K562 (cell line): Measurements from ENCODE around the gene CCNC. TPM values are rescaled to one million over a fixed set of nuclear protein-coding genes. Genes with fewer than 3 reads are reported as not detected.

Experiments
- FOSL1 ChIP-seq: fragments of 200-800 bp; sonication (Bioruptor generic); conservative IDR thresholded peaks from 2 replicates; pipeline ENCODE4 v1.6.1; 2016; ENCODE audit warnings: missing genetic modification characterization, missing compliant biosample characterization
- FOXJ3 ChIP-seq: sonication (generic); formaldehyde crosslinking; IDR thresholded peaks from 2 replicates; pipeline ENCODE4 v1.4.0; 2020; ENCODE audit warnings: mild to moderate bottlenecking, missing genetic modification reagents
- HDAC2 ChIP-seq: fragments of 450-650 bp; IDR thresholded peaks from 2 replicates; pipeline ENCODE4 v1.6.1; 2016; ENCODE audit warnings: mild to moderate bottlenecking
- NFRKB ChIP-seq: fragments of 450-650 bp; IDR thresholded peaks from 2 replicates; pipeline ENCODE4 v1.6.1; 2016; ENCODE audit warnings: low read depth
- RFX5 ChIP-seq: IDR thresholded peaks from 2 replicates; pipeline ENCODE4 v1.6.1; 2011; ENCODE audit warnings: low read depth, mild to moderate bottlenecking, improper control_type of control experiment, low read length
- ZNF274 ChIP-seq: IDR thresholded peaks from 2 replicates; pipeline ENCODE4 v1.6.1; 2011; ENCODE audit warnings: low read depth, mild to moderate bottlenecking, low read length, moderate library complexity, borderline replicate concordance
- polyA plus RNA-seq, 8 experiments: library from polyadenylated mRNA; depleted of rRNA in 4 of 8; stranded (reverse) in 5 of 8; unstranded in 3 of 8; fragments of >200 nt; fragmentation: Nextera tagmentation in 2 of 8; fragmentation: Illumina TruSeq in 1 of 8; extraction: Ambion mirVana in 2 of 8; extraction: Trizol in 1 of 8; gene quantifications; 2 replicates each; pipeline versions ENCODE4 v1.2.1 to v1.2.3, GENCODE V29; 2011 to 2014; ENCODE audit warnings: inconsistent platforms in 1 of 8, missing spikeins in 1 of 8
- total RNA-seq, 7 experiments: library from RNA; depleted of rRNA in 6 of 7; stranded (reverse); fragments of >200 nt in 6 of 7; fragmentation: Illumina TruSeq in 2 of 7; extraction: Trizol in 2 of 7; gene quantifications; 2 replicates each; pipeline versions ENCODE4 v1.2.1 to v1.2.3, GENCODE V29; 2011 to 2021; ENCODE audit warnings: low replicate concordance in 1 of 7
- TF ChIP-seq, protein P1 (sequence below): sonication (generic); formaldehyde crosslinking; IDR thresholded peaks from 2 replicates; pipeline ENCODE4 v1.8.1; 2023; ENCODE audit warnings: mild to moderate bottlenecking, missing genetic modification reagents
- TF ChIP-seq, protein P2 (sequence below): fragments of 250-450 bp; sonication (Bioruptor Pico); IDR thresholded peaks from 2 replicates; pipeline ENCODE4 v1.4.0; 2020; ENCODE audit warnings: mild to moderate bottlenecking, moderate library complexity

CCNC gene
- total and polyA plus RNA-seq, 9 of the 15 experiments (the other 6 are each of a cell fraction or from before 2014, with no cell fraction given), result 68.7 to 177 (median 99.6) TPM

DNA sequence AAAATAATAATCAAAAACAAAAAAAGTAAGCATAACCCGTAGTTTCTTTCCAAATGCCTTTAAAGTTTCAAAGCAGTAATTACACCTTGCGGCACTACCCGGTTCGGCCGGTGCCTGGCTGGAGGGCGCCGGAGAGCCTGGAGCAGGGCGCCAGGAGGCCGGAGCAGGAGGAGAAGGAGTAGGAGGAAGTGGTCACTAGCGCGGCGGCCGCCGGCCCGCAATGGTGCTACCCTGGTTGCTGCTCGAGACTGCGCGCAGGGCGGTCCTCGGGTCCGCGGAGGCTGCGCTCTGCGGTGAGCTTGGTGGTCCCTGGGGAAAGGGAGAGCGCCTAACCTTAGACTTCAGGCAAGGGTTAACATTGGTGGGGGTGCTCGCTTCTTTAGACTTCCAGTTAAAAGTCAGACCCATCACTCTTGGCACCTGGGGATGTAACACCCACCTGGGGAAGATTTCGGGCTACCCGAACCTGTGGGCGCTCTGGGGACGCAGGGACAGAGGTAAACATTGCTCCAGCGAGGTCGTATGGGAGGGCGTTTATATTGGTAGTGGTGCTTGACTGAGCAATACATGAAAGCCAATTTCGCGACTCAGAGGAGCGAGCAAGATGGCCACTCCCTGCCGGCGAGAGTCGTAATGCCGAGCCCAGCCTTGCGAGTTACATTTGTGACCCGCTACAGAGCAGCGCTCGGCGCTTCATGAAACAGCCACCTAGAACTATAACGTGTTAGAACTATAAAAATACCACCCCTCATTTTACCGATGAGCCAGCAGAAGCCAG lies 47.4 kb downstream of the CCNC start (continued):
- TF ChIP-seq, protein P1, sequence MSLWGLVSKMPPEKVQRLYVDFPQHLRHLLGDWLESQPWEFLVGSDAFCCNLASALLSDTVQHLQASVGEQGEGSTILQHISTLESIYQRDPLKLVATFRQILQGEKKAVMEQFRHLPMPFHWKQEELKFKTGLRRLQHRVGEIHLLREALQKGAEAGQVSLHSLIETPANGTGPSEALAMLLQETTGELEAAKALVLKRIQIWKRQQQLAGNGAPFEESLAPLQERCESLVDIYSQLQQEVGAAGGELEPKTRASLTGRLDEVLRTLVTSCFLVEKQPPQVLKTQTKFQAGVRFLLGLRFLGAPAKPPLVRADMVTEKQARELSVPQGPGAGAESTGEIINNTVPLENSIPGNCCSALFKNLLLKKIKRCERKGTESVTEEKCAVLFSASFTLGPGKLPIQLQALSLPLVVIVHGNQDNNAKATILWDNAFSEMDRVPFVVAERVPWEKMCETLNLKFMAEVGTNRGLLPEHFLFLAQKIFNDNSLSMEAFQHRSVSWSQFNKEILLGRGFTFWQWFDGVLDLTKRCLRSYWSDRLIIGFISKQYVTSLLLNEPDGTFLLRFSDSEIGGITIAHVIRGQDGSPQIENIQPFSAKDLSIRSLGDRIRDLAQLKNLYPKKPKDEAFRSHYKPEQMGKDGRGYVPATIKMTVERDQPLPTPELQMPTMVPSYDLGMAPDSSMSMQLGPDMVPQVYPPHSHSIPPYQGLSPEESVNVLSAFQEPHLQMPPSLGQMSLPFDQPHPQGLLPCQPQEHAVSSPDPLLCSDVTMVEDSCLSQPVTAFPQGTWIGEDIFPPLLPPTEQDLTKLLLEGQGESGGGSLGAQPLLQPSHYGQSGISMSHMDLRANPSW, result no peak
- no peak for TF ChIP-seq RFX5
- no peak for TF ChIP-seq FOXJ3 (CRISPR knock-in tag)
- TF ChIP-seq, protein P2, sequence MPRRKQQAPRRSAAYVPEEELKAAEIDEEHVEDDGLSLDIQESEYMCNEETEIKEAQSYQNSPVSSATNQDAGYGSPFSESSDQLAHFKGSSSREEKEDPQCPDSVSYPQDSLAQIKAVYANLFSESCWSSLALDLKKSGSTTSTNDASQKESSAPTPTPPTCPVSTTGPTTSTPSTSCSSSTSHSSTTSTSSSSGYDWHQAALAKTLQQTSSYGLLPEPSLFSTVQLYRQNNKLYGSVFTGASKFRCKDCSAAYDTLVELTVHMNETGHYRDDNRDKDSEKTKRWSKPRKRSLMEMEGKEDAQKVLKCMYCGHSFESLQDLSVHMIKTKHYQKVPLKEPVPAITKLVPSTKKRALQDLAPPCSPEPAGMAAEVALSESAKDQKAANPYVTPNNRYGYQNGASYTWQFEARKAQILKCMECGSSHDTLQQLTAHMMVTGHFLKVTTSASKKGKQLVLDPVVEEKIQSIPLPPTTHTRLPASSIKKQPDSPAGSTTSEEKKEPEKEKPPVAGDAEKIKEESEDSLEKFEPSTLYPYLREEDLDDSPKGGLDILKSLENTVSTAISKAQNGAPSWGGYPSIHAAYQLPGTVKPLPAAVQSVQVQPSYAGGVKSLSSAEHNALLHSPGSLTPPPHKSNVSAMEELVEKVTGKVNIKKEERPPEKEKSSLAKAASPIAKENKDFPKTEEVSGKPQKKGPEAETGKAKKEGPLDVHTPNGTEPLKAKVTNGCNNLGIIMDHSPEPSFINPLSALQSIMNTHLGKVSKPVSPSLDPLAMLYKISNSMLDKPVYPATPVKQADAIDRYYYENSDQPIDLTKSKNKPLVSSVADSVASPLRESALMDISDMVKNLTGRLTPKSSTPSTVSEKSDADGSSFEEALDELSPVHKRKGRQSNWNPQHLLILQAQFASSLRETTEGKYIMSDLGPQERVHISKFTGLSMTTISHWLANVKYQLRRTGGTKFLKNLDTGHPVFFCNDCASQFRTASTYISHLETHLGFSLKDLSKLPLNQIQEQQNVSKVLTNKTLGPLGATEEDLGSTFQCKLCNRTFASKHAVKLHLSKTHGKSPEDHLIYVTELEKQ (CRISPR knock-in tag), result no peak
- TF ChIP-seq NFRKB, result peak; percentile 92
- TF ChIP-seq ZNF274, result no peak
- TF ChIP-seq HDAC2, result 0 out of 2 replicates have a peak, but pooled peaks have one; percentile 17
- no peak for TF ChIP-seq FOSL1 (tag)
